ENCODE measurements around the gene LAMC3. TPM values are rescaled to one million over a fixed set of nuclear protein-coding genes. Genes with fewer than 3 reads are reported as not detected.

The LAMC3 gene
- total RNA-seq, 2 donors from 2014 or later: 16.7 to 41.2 TPM

- Mint-ChIP-seq H3K36me3 (ENCODE audit: low read depth) (peaks cover 46% of the 10 kb centered on the region), H3K4me3 (no peak overlapping the region), H3K27ac (no peak overlapping the region), H3K9me3 (no peaks in the 10 kb centered on the region), H3K27me3 (ENCODE audit: insufficient read depth) (no peaks in the 10 kb centered on the region), H3K4me1 (peaks cover 3% of the 10 kb centered on the region)
- Histone ChIP-seq H3K9me3 (ENCODE audit: control insufficient read depth, low read length) (no peaks in the 10 kb centered on the region), H3K36me3 (ENCODE audit: control insufficient read depth, insufficient read depth, low read length) (peaks cover 18% of the 10 kb centered on the region), H3K27ac (ENCODE audit: low read depth, low read length) (no peak overlapping the region), H3K27me3 (ENCODE audit: control insufficient read depth, insufficient read depth, low read length, poor library complexity, severe bottlenecking) (no peaks in the 10 kb centered on the region), H3K4me3 (ENCODE audit: low read length) (no peak overlapping the region), H3K9ac (ENCODE audit: extremely low read depth, low read length, poor library complexity, severe bottlenecking) (no peak overlapping the region), H3K4me1 (ENCODE audit: control insufficient read depth, insufficient read depth, low read length) (no peaks in the 10 kb centered on the region)
- DNase-seq: no peak
- 91 to 94% methylated on average over 6 to 8 of the region's 8 CpGs for WGBS, 2 experiments (ENCODE audit: insufficient coverage in 1 of 2, insufficient read length in 1 of 2)
- TF ChIP-seq CTCF (conservative IDR thresholded peaks at IDR 0.05): no peak
Observed at GRCh38 chr9:131107760-131108159, 98.8 kb downstream of the LAMC3 start.

- TF ChIP-seq CTCF (conservative IDR thresholded peaks at IDR 0.05): no peak
- Histone ChIP-seq H3K36me3 (ENCODE audit: control insufficient read depth, insufficient read depth, low read length) (peaks cover 9% of the 10 kb centered on the region), H3K9ac (ENCODE audit: extremely low read depth, low read length, poor library complexity, severe bottlenecking) (no peak overlapping the region), H3K27me3 (ENCODE audit: control insufficient read depth, insufficient read depth, low read length, poor library complexity, severe bottlenecking) (no peaks in the 10 kb centered on the region), H3K27ac (ENCODE audit: low read depth, low read length) (peak overlapping the region; percentile 91), H3K4me1 (ENCODE audit: control insufficient read depth, insufficient read depth, low read length) (no peaks in the 10 kb centered on the region), H3K4me3 (ENCODE audit: low read length) (no peak overlapping the region), H3K9me3 (ENCODE audit: control insufficient read depth, low read length) (no peaks in the 10 kb centered on the region)
- Mint-ChIP-seq H3K27me3 (ENCODE audit: insufficient read depth) (no peaks in the 10 kb centered on the region), H3K9me3 (no peaks in the 10 kb centered on the region), H3K4me1 (peaks cover 3% of the 10 kb centered on the region), H3K27ac (peak overlapping the region; percentile 64), H3K4me3 (no peak overlapping the region), H3K36me3 (ENCODE audit: low read depth) (peaks cover 54% of the 10 kb centered on the region)
- no peak for DNase-seq
- WGBS, 2 experiments (ENCODE audit: insufficient coverage in 1 of 2, insufficient read length in 1 of 2): 69 to 91% methylated on average over 6 to 10 of the region's 10 CpGs
Observed at GRCh38 chr9:131111186-131111853, 102.3 kb downstream of the LAMC3 start.

GRCh38 chr9:131111854-131112311 is 102.9 kb downstream of the LAMC3 start:
- WGBS, 2 experiments (ENCODE audit: insufficient coverage in 1 of 2, insufficient read length in 1 of 2): 72 to 73% methylated on average over 13 to 24 of the region's 25 CpGs
- peak overlapping the region; percentile 64 for H3K27ac Mint-ChIP-seq
- Histone ChIP-seq H3K36me3 (ENCODE audit: control insufficient read depth, insufficient read depth, low read length) (peaks cover 8% of the 10 kb centered on the region), H3K9me3 (ENCODE audit: control insufficient read depth, low read length) (no peaks in the 10 kb centered on the region), H3K4me1 (ENCODE audit: control insufficient read depth, insufficient read depth, low read length) (no peaks in the 10 kb centered on the region), H3K4me3 (ENCODE audit: low read length) (no peak overlapping the region), H3K9ac (ENCODE audit: extremely low read depth, low read length, poor library complexity, severe bottlenecking) (no peak overlapping the region), H3K27me3 (ENCODE audit: control insufficient read depth, insufficient read depth, low read length, poor library complexity, severe bottlenecking) (no peaks in the 10 kb centered on the region), H3K27ac (ENCODE audit: low read depth, low read length) (peak overlapping the region; percentile 91)
- peak; percentile 41 for TF ChIP-seq CTCF (conservative IDR thresholded peaks at IDR 0.05)
- no peaks in the 10 kb centered on the region for H3K9me3 Mint-ChIP-seq
- DNase-seq: peak; percentile 73
- H3K36me3 Mint-ChIP-seq (ENCODE audit: low read depth): peaks cover 54% of the 10 kb centered on the region
- peaks cover 3% of the 10 kb centered on the region for H3K4me1 Mint-ChIP-seq
- H3K4me3 Mint-ChIP-seq: no peak overlapping the region
- H3K27me3 Mint-ChIP-seq (ENCODE audit: insufficient read depth): no peaks in the 10 kb centered on the region

All from endodermal cell (in vitro differentiated cells).